ENCODE data around the gene ERMARD.

The ERMARD gene

DNA sequence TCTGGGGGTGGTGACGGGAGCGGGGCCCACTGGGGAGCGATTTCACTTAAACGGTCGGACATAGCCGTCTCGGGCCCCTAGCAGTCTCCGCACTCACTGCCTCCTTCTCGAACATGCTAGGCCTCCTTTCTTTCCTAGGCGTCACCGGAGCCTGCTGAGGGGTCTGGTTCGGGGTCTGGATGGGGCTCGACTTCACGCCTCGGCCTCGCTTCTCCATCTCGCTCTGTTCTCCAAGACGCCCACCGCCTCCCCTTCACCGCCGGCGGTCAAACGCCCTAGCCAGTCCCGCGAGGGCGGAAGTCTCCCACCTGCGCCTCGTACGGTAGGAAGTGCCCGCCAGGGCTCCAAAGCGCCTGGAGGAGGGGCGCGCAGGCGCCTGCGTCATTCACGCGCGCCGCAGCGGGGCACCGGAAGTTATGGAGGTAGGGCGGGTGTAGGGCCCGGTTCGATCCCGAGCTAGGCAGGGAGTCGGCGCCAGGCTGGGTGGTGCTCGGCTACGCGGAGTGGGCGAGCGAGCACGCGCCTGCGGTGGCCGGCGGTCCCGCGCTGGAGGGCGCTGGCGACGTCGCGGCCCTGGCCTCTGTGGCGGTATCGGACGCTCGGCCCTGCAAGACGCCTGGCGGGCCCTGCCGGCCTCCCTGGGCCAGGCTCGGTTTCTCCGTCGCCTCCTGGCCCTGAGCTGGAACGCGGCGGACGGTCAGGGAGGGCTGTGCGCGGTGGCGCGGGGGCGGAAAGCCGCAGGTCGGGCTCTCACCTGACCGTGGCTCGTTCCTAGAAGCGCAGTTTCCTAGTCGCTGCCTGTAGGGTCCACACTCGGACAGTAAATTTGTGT lies at the start of gene ERMARD, which contains the start of gene DYNLT2:
TSS of gene ERMARD (plus strand) at position 381 of the 832 bp plus-strand sequence. CDS start at position 417, 36 bp downstream.
TSS of gene DYNLT2 (minus strand) at position 331 of the 832 bp plus-strand sequence. CDS start at position 217, 114 bp downstream.
- peak; percentile 86 to 93 for DNase-seq (ENCODE audit: low read depth in 2 of 2)

DNA sequence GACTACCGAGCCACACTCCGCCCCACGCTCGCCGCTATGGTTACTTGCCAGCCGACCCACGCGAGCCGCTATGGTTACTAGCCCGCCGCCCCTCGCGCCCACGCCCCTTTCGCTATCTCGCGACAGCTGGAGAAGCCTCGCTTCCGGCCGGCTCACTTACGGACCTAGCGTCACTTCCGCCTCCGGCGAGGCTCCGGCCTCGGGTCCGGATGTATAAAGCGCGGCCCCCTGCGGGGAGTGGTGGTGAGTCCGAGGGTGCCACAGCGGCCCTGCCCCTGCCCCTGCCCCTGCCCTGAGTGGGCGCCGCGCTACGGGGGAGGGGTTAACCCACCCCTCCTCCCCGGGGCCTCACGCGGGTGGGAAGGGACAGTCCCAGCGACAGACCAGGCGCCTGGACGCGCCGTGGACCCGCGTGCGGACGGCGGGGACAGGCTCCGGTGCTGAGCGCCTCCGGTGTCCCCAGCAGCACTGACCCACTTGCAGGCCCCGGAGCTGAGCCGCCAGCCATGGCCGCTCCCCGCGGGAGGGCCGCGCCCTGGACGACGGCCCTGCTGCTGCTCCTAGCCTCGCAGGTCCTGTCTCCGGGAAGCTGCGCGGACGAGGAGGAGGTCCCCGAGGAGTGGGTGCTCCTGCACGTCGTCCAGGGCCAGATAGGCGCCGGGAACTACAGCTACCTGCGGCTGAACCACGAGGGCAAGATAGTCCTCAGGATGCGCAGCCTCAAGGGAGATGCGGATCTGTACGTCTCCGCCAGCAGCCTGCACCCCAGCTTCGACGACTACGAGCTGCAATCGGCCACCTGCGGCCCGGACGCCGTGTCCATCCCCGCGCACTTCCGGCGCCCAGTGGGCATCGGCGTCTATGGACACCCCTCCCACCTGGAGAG lies 49.2 kb upstream of the ERMARD start, which contains the start of the genes C6orf120 and WDR27:
TSS of gene C6orf120 (plus strand) at position 173 of the 886 bp plus-strand sequence. CDS start at position 507, 334 bp downstream.
TSS of gene WDR27 (minus strand) at position 76 of the 886 bp plus-strand sequence. CDS start 13,024 bp downstream, outside the sequence.
- DNase-seq (ENCODE audit: low read depth in 2 of 2): peak; percentile 97 to 99

DNA sequence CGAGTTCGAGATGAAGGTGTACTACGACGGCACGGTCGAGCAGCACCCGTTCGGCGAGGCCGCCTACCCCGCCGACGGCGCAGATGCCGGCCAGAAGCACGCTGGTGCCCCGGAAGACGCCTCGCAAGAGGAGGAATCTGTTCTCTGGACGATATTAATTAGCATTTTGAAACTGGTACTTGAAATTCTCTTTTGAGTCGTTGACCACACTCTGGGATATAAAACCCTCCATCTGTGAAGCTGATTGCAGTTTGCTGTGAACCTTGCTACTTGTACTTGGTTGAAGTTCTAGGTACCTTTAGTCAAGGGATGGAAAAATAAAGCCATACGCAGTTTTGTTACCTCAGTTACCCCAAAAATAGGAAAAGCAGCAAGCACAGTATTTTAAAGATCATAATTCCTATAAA lies 48.6 kb upstream of the ERMARD start:
- DNase-seq (ENCODE audit: low read depth in 2 of 2): peak in 1 of 2 donors; percentile 21

DNA sequence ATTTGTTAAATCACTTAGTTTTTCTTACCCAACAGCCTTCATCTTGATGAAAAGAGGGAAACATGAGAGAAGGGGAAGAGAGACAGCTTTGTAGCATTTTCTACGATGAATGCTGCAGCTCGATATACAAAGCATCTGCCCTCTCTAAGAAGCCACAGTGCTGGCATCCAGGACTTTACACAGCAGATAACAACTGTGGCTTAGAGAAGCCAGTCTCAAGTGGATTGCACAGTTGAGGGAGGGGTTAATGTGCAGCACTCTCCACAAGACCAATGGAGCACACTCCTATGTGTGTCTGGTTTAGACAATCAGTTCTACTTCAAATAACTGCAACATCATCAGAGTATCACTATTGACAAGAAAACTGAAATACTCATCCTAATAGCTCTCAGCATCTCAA lies 43.6 kb upstream of the ERMARD start:
- DNase-seq (ENCODE audit: low read depth in 2 of 2): no peak

DNA sequence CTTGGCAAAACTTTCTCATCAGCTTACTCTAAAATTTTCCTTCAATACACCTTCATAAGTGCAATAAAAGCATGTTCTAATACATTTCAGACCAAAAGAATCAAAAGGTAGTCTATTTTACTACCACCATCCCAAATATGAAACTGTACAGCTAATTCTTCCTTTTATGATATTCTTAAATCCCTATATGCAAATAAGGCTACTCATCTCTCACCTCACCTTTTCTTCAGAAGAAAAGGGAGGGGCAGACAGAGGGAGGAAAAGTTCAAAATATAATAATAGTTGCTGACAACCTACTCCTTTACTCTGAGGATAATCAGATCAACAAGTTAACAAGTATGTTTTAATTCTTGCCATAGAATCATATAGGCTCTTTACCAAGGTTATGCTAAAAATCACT lies 42.1 kb upstream of the ERMARD start:
- no peak for DNase-seq (ENCODE audit: low read depth in 2 of 2)

DNA sequence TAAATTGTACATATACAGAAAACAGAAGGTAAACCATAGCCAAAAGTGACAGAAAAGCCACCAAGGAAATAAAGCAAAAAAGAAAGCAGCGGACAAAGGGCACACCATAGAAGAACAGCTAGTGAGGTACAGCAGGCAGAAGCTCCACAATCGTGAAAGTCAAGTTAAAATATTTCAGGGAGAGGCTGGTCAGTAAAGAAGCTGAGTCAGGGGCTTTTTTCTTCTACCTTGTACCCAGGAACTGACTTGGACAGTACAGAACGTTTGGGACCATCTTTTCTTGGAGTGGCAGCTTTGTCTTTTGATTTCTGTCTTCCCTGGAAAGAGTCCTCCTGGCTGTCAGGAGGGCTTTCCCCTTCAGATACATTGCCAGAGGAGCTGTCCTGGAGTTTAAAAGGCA lies 41.4 kb upstream of the ERMARD start:
- DNase-seq (ENCODE audit: low read depth in 2 of 2): no peak

DNA sequence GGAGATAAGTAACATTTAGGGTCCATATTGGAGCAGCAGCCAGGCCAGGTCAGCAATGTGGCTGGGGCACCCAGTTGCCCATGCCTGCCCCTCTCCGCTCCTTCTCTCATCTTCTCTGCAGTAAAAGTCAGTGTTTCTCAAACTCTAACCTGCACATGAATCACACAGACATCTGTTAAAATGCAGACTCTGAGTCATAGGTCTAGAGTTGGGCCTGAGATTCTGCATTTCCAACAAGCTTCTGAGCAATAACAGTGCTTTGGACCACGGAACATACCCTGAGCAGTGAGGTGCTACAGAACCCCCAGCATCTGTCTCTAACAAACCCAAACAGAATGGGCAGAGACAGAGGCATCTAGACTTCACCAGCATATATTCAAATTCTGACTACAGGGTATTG lies 37.2 kb upstream of the ERMARD start:
- no peak for DNase-seq (ENCODE audit: low read depth in 2 of 2)

DNA sequence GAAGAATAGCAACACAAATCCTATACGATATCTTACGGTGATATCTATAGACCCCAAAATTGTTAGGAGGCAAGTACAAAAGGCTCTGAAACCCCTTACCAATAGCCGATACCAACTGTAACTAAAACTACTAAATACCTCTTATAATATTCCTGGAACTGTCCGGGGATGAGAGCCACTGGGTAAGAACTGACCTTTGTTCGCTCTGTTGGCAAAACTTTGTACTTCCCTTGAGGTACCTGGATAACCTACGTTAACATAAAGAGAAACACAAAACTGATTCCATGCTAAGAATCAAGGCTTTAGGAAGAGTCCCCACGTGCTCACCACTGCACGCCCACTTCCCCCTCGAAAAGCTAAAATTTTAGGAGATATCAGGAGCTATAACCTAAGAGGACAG lies 36.8 kb upstream of the ERMARD start:
- no peak for DNase-seq (ENCODE audit: low read depth in 2 of 2)

DNA sequence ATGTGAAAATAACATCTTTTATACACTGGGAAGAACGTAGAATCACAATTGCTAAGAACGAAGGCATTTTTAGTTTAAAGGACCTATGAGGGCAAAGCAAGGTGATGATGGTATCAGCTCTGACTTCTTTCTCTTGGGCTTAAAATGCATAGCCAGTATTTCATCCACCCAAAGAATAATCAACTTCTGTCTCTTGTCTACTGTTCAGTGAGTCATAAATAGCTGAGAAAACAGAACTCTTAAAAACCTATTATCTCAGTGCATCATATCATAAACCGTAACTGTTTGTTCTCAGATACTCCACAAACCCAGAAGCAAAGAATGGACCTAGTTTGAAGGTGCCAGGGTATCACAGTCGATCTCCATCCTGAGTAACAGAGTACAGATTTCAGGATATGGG lies 32.3 kb upstream of the ERMARD start:
- no peak for DNase-seq (ENCODE audit: low read depth in 2 of 2)

DNA sequence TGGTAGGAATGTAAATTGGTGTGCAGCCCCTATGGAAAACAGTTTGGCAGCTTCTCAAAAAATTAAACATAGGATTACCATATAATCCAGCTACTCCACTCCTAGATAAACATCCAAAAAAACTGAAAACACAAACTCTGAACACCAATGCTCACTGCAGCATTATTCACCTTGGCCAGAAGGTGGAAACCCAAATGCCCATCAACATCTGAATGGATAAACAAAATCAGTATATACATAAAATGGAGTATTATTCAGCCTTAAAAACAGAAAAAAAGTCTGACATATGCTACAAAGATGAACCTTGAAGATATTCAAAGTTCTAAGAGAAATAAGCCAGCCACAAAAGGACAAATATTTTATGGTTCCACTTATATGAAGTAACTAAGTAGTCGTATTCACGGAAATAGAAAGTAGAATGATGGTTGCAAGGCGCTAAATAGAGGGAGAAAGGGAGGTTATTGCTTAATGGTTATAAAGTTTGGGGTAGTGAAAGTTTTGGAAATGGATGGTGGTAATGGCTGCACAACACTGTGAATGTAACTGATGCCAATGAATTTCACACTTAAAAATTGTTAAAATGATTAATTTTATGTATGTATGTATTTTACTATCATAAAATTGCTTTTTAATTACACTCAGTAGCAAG lies 31.1 kb upstream of the ERMARD start:
- DNase-seq (ENCODE audit: low read depth in 2 of 2): no peak

DNA sequence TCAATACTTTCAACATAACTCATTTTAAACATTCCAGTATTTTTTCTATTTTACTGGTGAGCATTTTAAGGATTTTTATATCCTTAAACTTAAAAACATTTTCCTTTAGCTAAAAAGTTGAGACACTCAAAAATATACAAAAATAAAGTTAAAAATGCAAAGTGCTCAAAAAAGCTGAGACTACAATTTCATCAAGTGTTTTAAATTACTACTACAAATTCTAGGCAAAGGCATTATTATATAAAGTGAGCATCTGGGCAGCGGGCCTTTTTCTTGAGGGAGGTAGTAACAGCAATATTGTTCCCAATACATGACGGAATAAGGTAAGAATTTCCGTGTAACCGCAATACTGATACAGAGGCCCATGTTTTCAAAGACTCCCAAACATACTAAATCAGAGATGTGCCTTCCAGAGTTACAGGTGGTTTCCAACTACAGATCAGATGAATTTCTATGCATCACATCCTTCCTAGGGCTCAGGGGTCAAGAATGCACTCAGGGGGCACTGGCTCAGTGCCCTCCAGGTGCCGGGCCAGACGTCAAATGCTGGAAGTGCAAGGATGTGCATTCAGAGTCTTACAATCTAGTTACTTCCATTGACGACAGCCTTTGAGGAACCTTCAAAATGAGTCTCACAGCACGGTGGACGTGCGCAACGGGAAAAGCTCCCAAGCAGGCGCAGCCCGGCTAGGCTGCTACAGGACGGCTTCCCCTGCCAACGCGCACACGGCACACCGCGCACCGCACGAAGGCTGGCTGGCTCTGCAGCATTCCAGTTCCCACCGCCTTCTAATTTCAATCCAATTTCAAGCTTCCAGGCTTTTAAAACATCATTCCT lies 28.8 kb upstream of the ERMARD start:
- peak in 1 of 2 donors; percentile 28 for DNase-seq (ENCODE audit: low read depth in 2 of 2)

DNA sequence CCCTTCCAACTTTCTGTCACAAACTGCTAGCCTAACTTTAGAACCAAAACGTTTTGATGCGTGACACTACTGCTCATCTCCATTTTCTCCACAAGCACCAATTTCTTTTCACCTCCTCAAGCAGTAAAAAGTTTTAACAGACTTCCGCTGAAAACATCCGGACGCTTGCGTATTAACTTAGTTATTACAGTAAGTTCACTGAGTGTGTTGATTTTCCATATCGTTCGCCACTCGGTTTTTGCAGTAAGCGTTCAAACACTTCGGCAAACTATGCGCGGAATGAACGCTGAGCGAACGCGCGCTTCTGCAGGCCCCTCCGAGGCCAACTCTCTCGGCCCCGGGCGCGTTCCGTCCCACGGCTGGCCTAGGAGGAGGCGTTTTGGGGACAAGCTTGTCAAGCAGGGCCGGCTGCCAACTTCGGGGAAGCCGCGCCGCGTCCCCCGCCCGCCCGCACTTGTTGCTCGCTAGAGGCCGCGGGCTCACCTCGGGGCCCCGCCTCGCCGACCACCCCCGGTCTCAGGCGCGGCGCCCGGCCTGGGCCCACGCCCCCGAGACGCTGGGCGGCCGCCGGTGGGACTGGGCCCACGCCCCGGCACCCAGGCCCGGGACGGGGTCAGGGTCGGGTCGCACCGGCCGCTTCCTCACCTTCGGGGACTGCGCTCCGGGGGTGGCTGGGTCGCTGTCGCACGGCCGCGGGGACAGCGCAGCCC lies 28.1 kb upstream of the ERMARD start:
- DNase-seq (ENCODE audit: low read depth in 2 of 2): peak; percentile 30 to 54

DNA sequence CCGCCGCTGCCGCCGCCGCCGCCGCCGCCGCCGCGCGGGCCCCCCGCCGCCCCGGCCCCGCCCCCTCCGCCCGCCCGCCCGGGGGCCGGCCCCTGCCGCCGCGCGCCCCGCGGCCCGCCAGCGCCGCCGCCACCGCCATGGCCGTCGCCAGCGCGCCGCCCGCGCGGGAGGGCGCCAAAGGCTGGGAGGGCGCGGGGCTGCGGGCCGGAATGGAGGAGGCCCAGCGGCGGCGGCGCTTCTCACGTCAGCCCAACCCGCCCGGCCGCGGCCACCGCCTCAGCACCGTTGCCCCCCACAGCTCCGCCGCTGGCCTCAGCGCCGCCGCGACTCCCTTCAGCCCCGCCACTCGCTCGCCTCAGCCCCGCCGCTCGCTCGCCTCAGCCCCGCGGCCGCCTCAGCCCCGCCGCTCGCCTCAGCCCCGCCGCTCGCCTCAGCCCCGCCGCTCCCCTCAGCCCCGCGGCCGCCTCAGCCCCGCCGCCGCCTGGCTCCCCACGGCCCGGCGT lies 27.4 kb upstream of the ERMARD start:
- peak in 1 of 2 donors; percentile 23 for DNase-seq (ENCODE audit: low read depth in 2 of 2)

DNA sequence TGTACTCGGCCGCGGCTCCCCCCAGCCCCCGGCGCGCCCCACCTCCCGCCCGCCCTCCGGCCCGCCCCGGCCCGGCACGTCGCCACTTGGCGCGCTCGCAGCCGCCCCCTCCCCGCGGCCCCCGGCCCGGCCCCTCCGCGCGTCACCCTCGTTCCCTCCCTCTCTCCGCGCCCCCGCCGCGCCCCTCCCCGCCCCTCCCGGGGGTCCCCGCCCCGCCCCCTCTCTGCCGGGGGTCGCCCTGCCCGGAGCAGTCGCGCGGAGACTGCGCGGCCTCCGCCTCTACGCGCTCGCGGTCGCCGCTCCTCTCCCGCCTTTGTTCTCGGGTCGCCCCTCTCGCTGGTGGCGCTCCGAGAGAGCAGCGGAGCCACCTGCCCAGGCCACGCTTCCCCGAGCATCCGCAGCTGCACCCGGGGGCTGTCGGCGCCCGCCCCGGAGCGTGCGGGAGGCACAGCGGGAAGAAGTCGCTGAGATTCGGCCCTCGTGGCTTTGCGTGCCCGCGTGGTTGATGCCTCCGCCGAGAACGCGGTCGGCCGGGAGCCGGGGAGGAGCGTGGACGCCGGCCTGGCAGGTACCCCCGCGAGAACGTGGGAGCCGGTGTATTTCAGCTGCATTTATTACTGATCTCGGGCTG lies 26.8 kb upstream of the ERMARD start, which contains the start of gene PHF10:
TSS of gene PHF10 (minus strand) at position 7 of the 631 bp plus-strand sequence. CDS start 569 bp downstream, outside the sequence.
- peak; percentile 47 to 67 for DNase-seq (ENCODE audit: low read depth in 2 of 2)

DNA sequence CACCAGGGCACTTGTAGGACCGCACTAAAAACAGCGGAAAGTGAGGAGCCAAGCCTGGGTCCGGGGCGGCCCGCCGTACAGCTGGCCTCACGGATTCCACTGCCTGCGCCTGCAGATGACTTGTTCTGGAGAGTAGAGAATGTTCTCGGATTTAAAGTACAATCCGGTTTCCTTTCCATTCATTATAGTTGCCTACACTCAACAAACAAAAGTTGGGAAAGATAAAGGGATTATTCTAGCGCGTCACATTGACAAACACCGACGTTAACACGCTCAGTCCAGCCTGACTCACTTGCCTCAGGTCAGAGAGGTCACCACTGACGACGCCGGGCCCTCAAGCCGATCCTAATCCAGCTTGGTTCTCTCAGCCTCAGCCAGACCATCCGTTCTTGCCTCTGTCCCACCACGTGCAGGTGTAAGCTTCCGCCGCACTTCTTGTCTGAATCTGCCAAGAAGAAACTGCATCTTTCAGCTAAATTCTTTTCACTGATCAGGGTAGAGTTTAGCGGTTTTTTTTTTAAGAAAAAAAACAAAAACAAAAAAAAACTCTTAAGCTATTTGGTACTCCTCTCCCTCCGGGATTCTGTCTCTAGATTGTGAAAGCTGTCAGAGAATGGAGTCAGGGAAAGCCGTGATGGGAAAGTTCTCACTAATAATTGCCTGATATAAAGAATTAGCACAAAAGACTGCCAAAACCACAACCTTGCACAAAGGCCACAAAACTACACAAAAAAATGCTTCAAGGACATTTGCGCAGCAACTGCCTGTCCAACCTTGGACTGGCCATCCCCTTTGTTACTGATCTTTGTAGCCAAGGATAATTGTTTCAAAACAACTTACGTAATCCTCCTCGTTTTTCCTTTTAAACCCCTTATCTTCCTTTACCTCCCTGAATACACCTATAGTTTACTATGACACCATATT lies 26.0 kb upstream of the ERMARD start:
- no peak for DNase-seq (ENCODE audit: low read depth in 2 of 2)

DNA sequence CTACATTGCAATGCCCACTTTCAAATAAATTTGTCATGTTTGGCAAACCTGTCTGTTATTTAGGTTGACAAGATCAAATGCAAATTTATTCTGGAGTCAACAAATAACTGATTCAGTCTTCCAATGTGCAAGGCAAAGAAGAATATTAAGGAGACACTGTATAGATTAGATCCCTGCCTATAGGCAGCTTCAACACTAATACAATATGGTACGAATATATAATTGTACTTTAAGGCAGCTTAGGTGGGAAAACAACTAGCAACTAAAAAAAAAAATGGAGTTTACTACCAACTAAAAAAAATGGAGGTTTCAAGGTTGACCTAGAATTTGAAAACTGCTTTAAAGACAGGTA lies 25.4 kb upstream of the ERMARD start:
- DNase-seq (ENCODE audit: low read depth in 2 of 2): no peak

DNA sequence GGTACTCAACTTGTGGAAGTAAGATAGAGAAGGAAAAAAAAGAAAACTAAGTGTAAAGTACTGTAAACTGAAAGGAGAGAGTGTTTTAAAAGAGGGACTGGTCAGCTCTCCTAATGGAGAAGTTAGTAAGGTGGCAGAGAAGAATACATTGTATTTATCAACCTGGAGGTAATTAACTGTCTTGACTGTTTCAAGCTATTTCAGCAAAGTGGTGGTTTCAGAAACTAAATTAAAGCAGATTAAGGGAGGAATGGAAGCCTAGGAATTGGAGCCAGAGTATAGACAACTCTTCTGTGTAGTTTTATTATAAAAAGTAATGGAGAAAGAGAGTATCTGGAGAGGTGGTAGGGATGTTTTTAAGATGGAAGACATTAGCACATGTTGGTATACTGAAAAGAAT lies 24.5 kb upstream of the ERMARD start:
- DNase-seq (ENCODE audit: low read depth in 2 of 2): no peak

DNA sequence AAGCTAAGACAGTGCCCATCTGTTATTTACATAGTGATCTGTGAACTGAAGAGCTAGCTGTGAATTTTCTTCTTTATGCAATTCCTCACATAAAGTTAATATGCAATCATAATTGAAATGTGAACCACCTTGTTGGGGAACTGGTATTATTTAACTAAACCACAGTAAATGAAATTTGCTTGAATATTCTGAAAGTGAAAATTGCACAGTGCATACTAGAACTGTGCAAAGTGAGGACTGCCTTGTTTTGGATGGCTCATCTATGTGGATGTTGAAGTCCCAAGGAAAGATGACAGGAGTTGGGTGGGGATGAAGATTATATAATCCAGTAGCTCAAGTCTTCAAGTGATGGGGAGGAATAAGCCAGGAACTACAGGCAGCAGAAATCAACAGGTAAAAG lies 21.5 kb upstream of the ERMARD start:
- DNase-seq (ENCODE audit: low read depth in 2 of 2): no peak
